WTC11 (cell line): ENCODE results near the gene TAF4. TPM values are rescaled to one million over a fixed set of nuclear protein-coding genes. Genes with fewer than 3 reads are reported as not detected.
A peak's percentile ranks its signal among the peaks of the same experiment; 100 is the strongest.

Experiments
- ATAC-seq: fragments of 200-7000 bp; cut with Tn5 transposase; 2 replicates; pipeline ENCODE4 v1.10.0; 2021; ENCODE audit warnings: mild to moderate bottlenecking, moderate library complexity
- CTCF ChIA-PET: fragments of 300-600 bp; sonication (Branson Sonifier 250); formaldehyde crosslinking; loops from one replicate; lab custom pipeline; 2021; ENCODE audit warnings: antibody characterized with exemption; lab: Charles Lee
- POLR2A ChIA-PET: fragments of 350-600 bp; sonication (Branson Sonifier 250); formaldehyde crosslinking; loops from one replicate; lab custom pipeline; 2021; ENCODE audit warnings: antibody characterized with exemption; lab: Charles Lee
- DNase-seq: peaks from one replicate; pipeline ENCODE4 v3.0.0; 2021; ENCODE audit warnings: low spot score
- H3K27ac Mint-ChIP-seq: 2 replicates; pipeline ENCODE4 v1.8.0; 2021; ENCODE audit warnings: mixed read lengths
- H3K27me3 Mint-ChIP-seq: 2 replicates; pipeline ENCODE4 v1.8.0; 2021; ENCODE audit warnings: low read depth, mild to moderate bottlenecking, moderate library complexity, mixed read lengths
- H3K36me3 Mint-ChIP-seq: 2 replicates; pipeline ENCODE4 v1.8.0; 2021; ENCODE audit warnings: mixed read lengths
- H3K4me1 Mint-ChIP-seq: 2 replicates; pipeline ENCODE4 v1.8.0; 2022; ENCODE audit warnings: mixed read lengths
- H3K4me3 Mint-ChIP-seq: 2 replicates; pipeline ENCODE4 v1.8.0; 2021; ENCODE audit warnings: mild to moderate bottlenecking, moderate library complexity, mixed read lengths
- H3K9me3 Mint-ChIP-seq: 2 replicates; pipeline ENCODE4 v1.8.0; 2021; ENCODE audit warnings: mixed read lengths
- FOXJ3 ChIP-seq: sonication (generic); formaldehyde crosslinking; IDR thresholded peaks from 2 replicates; pipeline ENCODE4 v1.9.0; 2021; ENCODE audit warnings: missing genetic modification reagents, mild to moderate bottlenecking, borderline replicate concordance
- NFE2L1 ChIP-seq: sonication (generic); formaldehyde crosslinking; IDR thresholded peaks from 2 replicates; pipeline ENCODE4 v1.8.1; 2023; ENCODE audit warnings: missing genetic modification reagents
- NFYB ChIP-seq: sonication (generic); formaldehyde crosslinking; conservative IDR thresholded peaks from 2 replicates; pipeline ENCODE4 v1.8.0; 2022; ENCODE audit warnings: low read depth, missing genetic modification reagents
- TEAD1 ChIP-seq: sonication (generic); formaldehyde crosslinking; IDR thresholded peaks from 2 replicates; pipeline ENCODE4 v1.8.0; 2022; ENCODE audit warnings: mild to moderate bottlenecking, missing genetic modification reagents
- ZNF121 ChIP-seq: sonication (generic); formaldehyde crosslinking; IDR thresholded peaks from 2 replicates; pipeline ENCODE4 v1.8.0; 2023; ENCODE audit warnings: missing genetic modification reagents
- ZNF138 ChIP-seq: sonication (generic); formaldehyde crosslinking; conservative IDR thresholded peaks from 2 replicates; pipeline ENCODE4 v1.8.1; 2022; ENCODE audit warnings: mild to moderate bottlenecking, moderate library complexity, missing genetic modification reagents
- ZNF423 ChIP-seq: fragments of 250-450 bp; sonication (Bioruptor Pico); IDR thresholded peaks from 2 replicates; pipeline ENCODE4 v2.1.2; 2022; ENCODE audit warnings: mild to moderate bottlenecking, moderate library complexity
- total RNA-seq: library from RNA; stranded (reverse); gene quantifications from 3 replicates; pipeline ENCODE4 v1.2.3, GENCODE V29; 2021
- TF ChIP-seq, protein P1 (sequence below): fragments of 250-450 bp; sonication (Bioruptor Pico); IDR thresholded peaks from 2 replicates; pipeline ENCODE4 v1.9.0; 2021; ENCODE audit warnings: mild to moderate bottlenecking, borderline replicate concordance
- TF ChIP-seq, protein P2 (sequence below): sonication (generic); formaldehyde crosslinking; conservative IDR thresholded peaks from 2 replicates; pipeline ENCODE4 v1.8.1; 2023; ENCODE audit warnings: mild to moderate bottlenecking, low read depth, missing genetic modification reagents, moderate library complexity
- TF ChIP-seq, protein P3 (sequence below): sonication (generic); formaldehyde crosslinking; IDR thresholded peaks from 2 replicates; pipeline ENCODE4 v1.8.1; 2022; ENCODE audit warnings: mild to moderate bottlenecking, missing genetic modification reagents, moderate library complexity, borderline replicate concordance
- TF ChIP-seq, protein P4 (sequence below): sonication (generic); formaldehyde crosslinking; IDR thresholded peaks from 2 replicates; pipeline ENCODE4 v1.8.0; 2023; ENCODE audit warnings: mild to moderate bottlenecking, missing genetic modification reagents
- TF ChIP-seq, protein P5 (sequence below): sonication (generic); formaldehyde crosslinking; IDR thresholded peaks from 2 replicates; pipeline ENCODE4 v1.8.0; 2023; ENCODE audit warnings: missing genetic modification reagents, mild to moderate bottlenecking, borderline replicate concordance

Gene TAF4
- total RNA-seq, 1 experiment from 2014 or later: 34.4 TPM

DNA sequence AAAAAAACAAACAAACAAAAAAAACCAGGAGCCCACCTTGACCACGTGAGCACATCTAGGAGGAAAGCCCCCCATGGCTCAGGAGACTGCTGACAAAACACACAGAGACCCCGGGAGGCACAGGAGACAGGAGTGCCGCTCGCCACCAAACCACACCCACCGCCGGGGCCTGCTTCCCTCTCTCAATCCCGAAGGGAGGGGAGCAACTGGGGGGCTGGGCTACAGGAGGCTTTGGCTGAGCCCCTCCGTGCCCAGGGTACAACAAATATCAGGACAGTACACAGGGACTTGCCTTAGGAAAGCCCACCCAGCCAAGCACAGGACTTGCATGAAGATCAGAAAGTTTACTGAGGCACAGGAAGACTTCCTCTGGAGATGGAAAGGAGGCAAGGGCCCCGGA lies 102.5 kb downstream of the TAF4 start (continued):
- TF ChIP-seq, protein P1, sequence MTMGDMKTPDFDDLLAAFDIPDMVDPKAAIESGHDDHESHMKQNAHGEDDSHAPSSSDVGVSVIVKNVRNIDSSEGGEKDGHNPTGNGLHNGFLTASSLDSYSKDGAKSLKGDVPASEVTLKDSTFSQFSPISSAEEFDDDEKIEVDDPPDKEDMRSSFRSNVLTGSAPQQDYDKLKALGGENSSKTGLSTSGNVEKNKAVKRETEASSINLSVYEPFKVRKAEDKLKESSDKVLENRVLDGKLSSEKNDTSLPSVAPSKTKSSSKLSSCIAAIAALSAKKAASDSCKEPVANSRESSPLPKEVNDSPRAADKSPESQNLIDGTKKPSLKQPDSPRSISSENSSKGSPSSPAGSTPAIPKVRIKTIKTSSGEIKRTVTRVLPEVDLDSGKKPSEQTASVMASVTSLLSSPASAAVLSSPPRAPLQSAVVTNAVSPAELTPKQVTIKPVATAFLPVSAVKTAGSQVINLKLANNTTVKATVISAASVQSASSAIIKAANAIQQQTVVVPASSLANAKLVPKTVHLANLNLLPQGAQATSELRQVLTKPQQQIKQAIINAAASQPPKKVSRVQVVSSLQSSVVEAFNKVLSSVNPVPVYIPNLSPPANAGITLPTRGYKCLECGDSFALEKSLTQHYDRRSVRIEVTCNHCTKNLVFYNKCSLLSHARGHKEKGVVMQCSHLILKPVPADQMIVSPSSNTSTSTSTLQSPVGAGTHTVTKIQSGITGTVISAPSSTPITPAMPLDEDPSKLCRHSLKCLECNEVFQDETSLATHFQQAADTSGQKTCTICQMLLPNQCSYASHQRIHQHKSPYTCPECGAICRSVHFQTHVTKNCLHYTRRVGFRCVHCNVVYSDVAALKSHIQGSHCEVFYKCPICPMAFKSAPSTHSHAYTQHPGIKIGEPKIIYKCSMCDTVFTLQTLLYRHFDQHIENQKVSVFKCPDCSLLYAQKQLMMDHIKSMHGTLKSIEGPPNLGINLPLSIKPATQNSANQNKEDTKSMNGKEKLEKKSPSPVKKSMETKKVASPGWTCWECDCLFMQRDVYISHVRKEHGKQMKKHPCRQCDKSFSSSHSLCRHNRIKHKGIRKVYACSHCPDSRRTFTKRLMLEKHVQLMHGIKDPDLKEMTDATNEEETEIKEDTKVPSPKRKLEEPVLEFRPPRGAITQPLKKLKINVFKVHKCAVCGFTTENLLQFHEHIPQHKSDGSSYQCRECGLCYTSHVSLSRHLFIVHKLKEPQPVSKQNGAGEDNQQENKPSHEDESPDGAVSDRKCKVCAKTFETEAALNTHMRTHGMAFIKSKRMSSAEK (CRISPR knock-in tag): no peak
- no peak for TF ChIP-seq FOXJ3 (CRISPR knock-in tag)
- TF ChIP-seq, protein P2, sequence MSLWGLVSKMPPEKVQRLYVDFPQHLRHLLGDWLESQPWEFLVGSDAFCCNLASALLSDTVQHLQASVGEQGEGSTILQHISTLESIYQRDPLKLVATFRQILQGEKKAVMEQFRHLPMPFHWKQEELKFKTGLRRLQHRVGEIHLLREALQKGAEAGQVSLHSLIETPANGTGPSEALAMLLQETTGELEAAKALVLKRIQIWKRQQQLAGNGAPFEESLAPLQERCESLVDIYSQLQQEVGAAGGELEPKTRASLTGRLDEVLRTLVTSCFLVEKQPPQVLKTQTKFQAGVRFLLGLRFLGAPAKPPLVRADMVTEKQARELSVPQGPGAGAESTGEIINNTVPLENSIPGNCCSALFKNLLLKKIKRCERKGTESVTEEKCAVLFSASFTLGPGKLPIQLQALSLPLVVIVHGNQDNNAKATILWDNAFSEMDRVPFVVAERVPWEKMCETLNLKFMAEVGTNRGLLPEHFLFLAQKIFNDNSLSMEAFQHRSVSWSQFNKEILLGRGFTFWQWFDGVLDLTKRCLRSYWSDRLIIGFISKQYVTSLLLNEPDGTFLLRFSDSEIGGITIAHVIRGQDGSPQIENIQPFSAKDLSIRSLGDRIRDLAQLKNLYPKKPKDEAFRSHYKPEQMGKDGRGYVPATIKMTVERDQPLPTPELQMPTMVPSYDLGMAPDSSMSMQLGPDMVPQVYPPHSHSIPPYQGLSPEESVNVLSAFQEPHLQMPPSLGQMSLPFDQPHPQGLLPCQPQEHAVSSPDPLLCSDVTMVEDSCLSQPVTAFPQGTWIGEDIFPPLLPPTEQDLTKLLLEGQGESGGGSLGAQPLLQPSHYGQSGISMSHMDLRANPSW (CRISPR knock-in tag): no peak
- TF ChIP-seq, protein P3, sequence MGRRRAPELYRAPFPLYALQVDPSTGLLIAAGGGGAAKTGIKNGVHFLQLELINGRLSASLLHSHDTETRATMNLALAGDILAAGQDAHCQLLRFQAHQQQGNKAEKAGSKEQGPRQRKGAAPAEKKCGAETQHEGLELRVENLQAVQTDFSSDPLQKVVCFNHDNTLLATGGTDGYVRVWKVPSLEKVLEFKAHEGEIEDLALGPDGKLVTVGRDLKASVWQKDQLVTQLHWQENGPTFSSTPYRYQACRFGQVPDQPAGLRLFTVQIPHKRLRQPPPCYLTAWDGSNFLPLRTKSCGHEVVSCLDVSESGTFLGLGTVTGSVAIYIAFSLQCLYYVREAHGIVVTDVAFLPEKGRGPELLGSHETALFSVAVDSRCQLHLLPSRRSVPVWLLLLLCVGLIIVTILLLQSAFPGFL (CRISPR knock-in tag): no peak
- no peak for TF ChIP-seq TEAD1 (CRISPR knock-in tag)
- TF ChIP-seq ZNF138 (CRISPR knock-in tag): no peak

DNA sequence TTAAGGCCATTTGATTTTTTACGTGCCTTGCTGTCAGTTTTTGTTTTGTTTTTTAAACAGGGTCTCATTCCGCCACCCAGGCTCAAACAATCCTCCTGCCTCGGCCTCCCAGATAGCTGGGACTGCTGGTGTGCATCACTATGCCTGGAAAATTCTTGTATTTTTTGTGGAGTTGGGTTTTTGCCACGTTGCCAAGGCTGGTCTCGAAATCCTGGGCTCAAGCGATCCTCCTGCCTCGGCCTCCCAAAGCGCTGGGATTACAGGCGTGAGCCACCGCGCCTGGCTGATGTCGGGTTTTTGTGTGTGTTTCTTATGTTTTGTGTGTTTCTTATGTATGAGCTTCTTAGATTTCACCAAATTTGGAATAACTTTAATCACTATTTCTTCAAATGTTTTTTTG lies 104.8 kb downstream of the TAF4 start:
- no peak overlapping the region for H3K4me3 Mint-ChIP-seq
- TF ChIP-seq ZNF121 (CRISPR knock-in tag): no peak
- TF ChIP-seq, all 79 proteins: peak for 0
- H3K27ac Mint-ChIP-seq: no peak overlapping the region
- no peak for ATAC-seq
- DNase-seq: no peak
- H3K27me3 Mint-ChIP-seq: no peaks in the 10 kb centered on the region
- peaks cover 6% of the 10 kb centered on the region for H3K4me1 Mint-ChIP-seq
- POLR2A ChIA-PET: no interaction called here
- CTCF ChIA-PET: no interaction called here
- H3K9me3 Mint-ChIP-seq: no peaks in the 10 kb centered on the region
- no peaks in the 10 kb centered on the region for H3K36me3 Mint-ChIP-seq

DNA sequence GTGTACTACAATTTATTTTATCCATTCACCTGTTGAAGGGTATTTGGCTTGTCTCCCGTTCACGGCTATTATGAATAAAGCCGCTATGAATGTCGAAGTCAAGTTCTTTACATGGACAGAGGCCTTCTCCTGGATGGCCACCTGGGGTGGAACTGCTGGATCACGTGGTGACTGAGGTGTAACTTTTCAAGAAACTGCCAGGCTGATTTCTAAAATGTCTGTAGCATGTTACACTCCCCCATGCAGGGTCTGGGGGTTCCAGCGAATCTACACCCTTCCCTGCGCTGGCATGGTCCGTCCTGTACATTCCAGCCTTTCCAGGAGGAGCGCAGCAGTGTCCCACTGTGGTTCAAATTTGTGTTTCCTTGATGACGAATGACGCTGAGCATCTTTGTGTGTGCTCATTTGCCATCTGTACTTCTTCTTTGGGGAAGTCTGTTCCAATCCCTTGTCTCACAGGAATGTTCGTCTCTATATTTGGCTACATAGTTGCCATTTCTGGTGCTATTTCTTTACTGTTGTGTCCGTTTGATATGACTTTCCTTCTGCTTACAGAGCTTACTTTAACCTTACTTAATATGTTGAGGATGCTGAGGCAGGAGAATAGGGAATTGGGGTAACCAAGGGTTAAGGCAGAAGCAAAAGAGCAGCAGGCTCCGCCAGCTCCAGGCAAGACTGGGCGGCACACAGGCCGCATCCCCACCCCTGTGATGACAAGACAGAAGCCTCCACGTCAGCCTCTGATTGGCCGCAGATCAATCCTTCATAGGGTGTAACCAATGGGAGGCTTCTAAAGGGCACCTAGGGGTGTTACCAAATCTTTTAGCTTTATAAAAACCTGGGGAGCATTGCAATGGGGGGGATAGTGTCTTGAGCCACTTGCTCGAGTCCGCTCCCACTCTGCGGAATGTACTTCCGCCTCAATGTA lies 106.6 kb downstream of the TAF4 start:
- Mint-ChIP-seq H3K4me1 (peaks cover 9% of the 10 kb centered on the region), H3K4me3 (no peak overlapping the region), H3K27me3 (no peaks in the 10 kb centered on the region), H3K9me3 (no peaks in the 10 kb centered on the region), H3K36me3 (no peaks in the 10 kb centered on the region), H3K27ac (peak overlapping the region; percentile 64)
- ChIA-PET CTCF (interaction anchor here (0.8 to 1.0 kb wide), 2 partner anchors 197 to 541 kb away, joined by 3 to 5 read pairs; no protein-coding TSS in a partner anchor), POLR2A (no interaction called here)
- peak; percentile 77 for TF ChIP-seq NFYB
- no peak for TF ChIP-seq NFE2L1 (CRISPR knock-in tag)
- TF ChIP-seq, protein P4, sequence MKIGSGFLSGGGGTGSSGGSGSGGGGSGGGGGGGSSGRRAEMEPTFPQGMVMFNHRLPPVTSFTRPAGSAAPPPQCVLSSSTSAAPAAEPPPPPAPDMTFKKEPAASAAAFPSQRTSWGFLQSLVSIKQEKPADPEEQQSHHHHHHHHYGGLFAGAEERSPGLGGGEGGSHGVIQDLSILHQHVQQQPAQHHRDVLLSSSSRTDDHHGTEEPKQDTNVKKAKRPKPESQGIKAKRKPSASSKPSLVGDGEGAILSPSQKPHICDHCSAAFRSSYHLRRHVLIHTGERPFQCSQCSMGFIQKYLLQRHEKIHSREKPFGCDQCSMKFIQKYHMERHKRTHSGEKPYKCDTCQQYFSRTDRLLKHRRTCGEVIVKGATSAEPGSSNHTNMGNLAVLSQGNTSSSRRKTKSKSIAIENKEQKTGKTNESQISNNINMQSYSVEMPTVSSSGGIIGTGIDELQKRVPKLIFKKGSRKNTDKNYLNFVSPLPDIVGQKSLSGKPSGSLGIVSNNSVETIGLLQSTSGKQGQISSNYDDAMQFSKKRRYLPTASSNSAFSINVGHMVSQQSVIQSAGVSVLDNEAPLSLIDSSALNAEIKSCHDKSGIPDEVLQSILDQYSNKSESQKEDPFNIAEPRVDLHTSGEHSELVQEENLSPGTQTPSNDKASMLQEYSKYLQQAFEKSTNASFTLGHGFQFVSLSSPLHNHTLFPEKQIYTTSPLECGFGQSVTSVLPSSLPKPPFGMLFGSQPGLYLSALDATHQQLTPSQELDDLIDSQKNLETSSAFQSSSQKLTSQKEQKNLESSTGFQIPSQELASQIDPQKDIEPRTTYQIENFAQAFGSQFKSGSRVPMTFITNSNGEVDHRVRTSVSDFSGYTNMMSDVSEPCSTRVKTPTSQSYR (CRISPR knock-in tag): no peak
- TF ChIP-seq, protein P5, sequence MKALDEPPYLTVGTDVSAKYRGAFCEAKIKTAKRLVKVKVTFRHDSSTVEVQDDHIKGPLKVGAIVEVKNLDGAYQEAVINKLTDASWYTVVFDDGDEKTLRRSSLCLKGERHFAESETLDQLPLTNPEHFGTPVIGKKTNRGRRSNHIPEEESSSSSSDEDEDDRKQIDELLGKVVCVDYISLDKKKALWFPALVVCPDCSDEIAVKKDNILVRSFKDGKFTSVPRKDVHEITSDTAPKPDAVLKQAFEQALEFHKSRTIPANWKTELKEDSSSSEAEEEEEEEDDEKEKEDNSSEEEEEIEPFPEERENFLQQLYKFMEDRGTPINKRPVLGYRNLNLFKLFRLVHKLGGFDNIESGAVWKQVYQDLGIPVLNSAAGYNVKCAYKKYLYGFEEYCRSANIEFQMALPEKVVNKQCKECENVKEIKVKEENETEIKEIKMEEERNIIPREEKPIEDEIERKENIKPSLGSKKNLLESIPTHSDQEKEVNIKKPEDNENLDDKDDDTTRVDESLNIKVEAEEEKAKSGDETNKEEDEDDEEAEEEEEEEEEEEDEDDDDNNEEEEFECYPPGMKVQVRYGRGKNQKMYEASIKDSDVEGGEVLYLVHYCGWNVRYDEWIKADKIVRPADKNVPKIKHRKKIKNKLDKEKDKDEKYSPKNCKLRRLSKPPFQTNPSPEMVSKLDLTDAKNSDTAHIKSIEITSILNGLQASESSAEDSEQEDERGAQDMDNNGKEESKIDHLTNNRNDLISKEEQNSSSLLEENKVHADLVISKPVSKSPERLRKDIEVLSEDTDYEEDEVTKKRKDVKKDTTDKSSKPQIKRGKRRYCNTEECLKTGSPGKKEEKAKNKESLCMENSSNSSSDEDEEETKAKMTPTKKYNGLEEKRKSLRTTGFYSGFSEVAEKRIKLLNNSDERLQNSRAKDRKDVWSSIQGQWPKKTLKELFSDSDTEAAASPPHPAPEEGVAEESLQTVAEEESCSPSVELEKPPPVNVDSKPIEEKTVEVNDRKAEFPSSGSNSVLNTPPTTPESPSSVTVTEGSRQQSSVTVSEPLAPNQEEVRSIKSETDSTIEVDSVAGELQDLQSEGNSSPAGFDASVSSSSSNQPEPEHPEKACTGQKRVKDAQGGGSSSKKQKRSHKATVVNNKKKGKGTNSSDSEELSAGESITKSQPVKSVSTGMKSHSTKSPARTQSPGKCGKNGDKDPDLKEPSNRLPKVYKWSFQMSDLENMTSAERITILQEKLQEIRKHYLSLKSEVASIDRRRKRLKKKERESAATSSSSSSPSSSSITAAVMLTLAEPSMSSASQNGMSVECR (CRISPR knock-in tag): no peak
- TF ChIP-seq ZNF423: no peak
- ATAC-seq (peak; percentile 100), DNase-seq (peak; percentile 64)
